Mucosa of descending colon (tissue), 3 donors: Measurements from ENCODE around the gene NAPG. TPM values are rescaled to one million over a fixed set of nuclear protein-coding genes. Genes with fewer than 3 reads are reported as not detected.
A peak's percentile ranks its signal among the peaks of the same experiment; 100 is the strongest.
"Not testable (repeated sequence)": the region's sequence is repeated elsewhere in the genome, so short reads cannot be mapped to it uniquely, and the experiment has no call there.

Experiments
- ATAC-seq: fragments of 200-7000 bp; cut with Tn5 transposase; one replicate; pipeline ENCODE4 v1.9.1; 2020; ENCODE audit warnings: mild to moderate bottlenecking, moderate library complexity
- DNase-seq, 3 donors: peaks; one replicate each; pipeline ENCODE4 v3.0.0-alpha.2; 2020
- H3K36me3 ChIP-seq: fragments of 200-600 bp; one replicate; pipeline ENCODE4 v1.8.0; 2021; ENCODE audit warnings: low read depth, mild to moderate bottlenecking
- H3K4me1 ChIP-seq: fragments of 200-600 bp; one replicate; pipeline ENCODE4 v1.8.0; 2021; ENCODE audit warnings: low read depth, mild to moderate bottlenecking
- H3K4me3 ChIP-seq: fragments of 200-600 bp; one replicate; pipeline ENCODE4 v1.8.0; 2021; ENCODE audit warnings: mild to moderate bottlenecking
- H3K9me3 ChIP-seq: fragments of 200-600 bp; one replicate; pipeline ENCODE4 v1.8.0; 2021; ENCODE audit warnings: mild to moderate bottlenecking
- CTCF ChIP-seq: fragments of 200-600 bp; IDR thresholded peaks from one replicate; pipeline ENCODE4 v1.8.0; 2022; ENCODE audit warnings: antibody characterized with exemption, mild to moderate bottlenecking
- intact Hi-C, 2 donors: fragments of 100-400 bp; cut with DNase I in 1 of 2; cut with micrococcal nuclease in 1 of 2; formaldehyde crosslinking; loops; one replicate each; pipeline versions ENCODE4 v1.11.0 to v1.11.1; 2022; cut with DNase I, micrococcal nuclease
- total RNA-seq, 3 donors: library from RNA; stranded (reverse); fragmentation: NEBNext Ultra II Directional in 2 of 3; extraction: Animal tissue kit (Norgen Biotek cat#: 25700) in 2 of 3; gene quantifications; one replicate each; pipeline versions ENCODE4 v1.2.1 to v1.2.4, GENCODE V29; 2021 to 2023
- donor health status: DM: no; HTN: no; CAD: no; lungs with moderate emphysema.
- donor health status: DM: no; HTN: no; CAD: no.
- donor health status: DM: no; HTN: yes; CAD: no.

NAPG gene
- total RNA-seq, 3 donors from 2014 or later: 36.3 to 43.1 (median 38.1) TPM

- Histone ChIP-seq H3K36me3 (no peaks in the 10 kb centered on the region), H3K9me3 (no peaks in the 10 kb centered on the region), H3K4me1 (no peaks in the 10 kb centered on the region), H3K4me3 (no peak overlapping the region)
- DNase-seq: no peak
- intact Hi-C loops: loop anchor here in 1 of 2 donors (10.0 kb wide), 1 partner anchor 988 kb away; no protein-coding TSS in a partner anchor
- TF ChIP-seq CTCF: no peak
- no peak for ATAC-seq
Observed at GRCh38 chr18:10566390-10566789, 40.6 kb downstream of the NAPG start.

- H3K4me1 ChIP-seq, ATAC-seq, H3K9me3 ChIP-seq, H3K36me3 ChIP-seq, DNase-seq, H3K4me3 ChIP-seq: not testable (repeated sequence)
- intact Hi-C loops: loop anchor here in 1 of 2 donors (10.0 kb wide), 1 partner anchor 985 kb away; no protein-coding TSS in a partner anchor
Observed at GRCh38 chr18:10569941-10570340, 44.1 kb downstream of the NAPG start.

- no peaks in the 10 kb centered on the region for H3K4me1 ChIP-seq
- H3K36me3 ChIP-seq: no peaks in the 10 kb centered on the region
- intact Hi-C loops: no loop called here
- H3K9me3 ChIP-seq: no peaks in the 10 kb centered on the region
- no peak for TF ChIP-seq CTCF
- no peak overlapping the region for H3K4me3 ChIP-seq
- no peak for DNase-seq
- no peak for ATAC-seq
Observed at GRCh38 chr18:10570622-10571021, 44.8 kb downstream of the NAPG start.

GRCh38 chr18:10571537-10571936, 45.7 kb downstream of the NAPG start:
- no peak for TF ChIP-seq CTCF
- DNase-seq: no peak
- H3K4me3 ChIP-seq: no peak overlapping the region
- H3K4me1 ChIP-seq: no peaks in the 10 kb centered on the region
- intact Hi-C loops: no loop called here
- ATAC-seq: no peak
- H3K9me3 ChIP-seq: no peaks in the 10 kb centered on the region
- no peaks in the 10 kb centered on the region for H3K36me3 ChIP-seq

GRCh38 chr18:10573261-10573660, 47.4 kb downstream of the NAPG start:
- H3K9me3 ChIP-seq, H3K36me3 ChIP-seq, DNase-seq, H3K4me3 ChIP-seq, H3K4me1 ChIP-seq, intact Hi-C loops, ATAC-seq: not testable (repeated sequence)

GRCh38 chr18:10574412-10574811, 48.6 kb downstream of the NAPG start:
- H3K4me3 ChIP-seq, H3K4me1 ChIP-seq, ATAC-seq, intact Hi-C loops, H3K36me3 ChIP-seq, H3K9me3 ChIP-seq, DNase-seq: not testable (repeated sequence)

- intact Hi-C loops, H3K4me3 ChIP-seq, H3K36me3 ChIP-seq, H3K9me3 ChIP-seq, H3K4me1 ChIP-seq, ATAC-seq: not testable (repeated sequence)
- DNase-seq: peak in 2 of 3 donors; percentile 27 to 45
Observed at GRCh38 chr18:10577842-10578572, 52.2 kb downstream of the NAPG start.

- H3K9me3 ChIP-seq, ATAC-seq, H3K4me3 ChIP-seq, H3K4me1 ChIP-seq, DNase-seq, intact Hi-C loops, H3K36me3 ChIP-seq: not testable (repeated sequence)
Observed at GRCh38 chr18:10578573-10578899, 52.7 kb downstream of the NAPG start.
